Ishikawa (cell line): ENCODE results near the gene NR1D2.

Source experiments
- CEBPB ChIP-seq: IDR thresholded peaks from 2 replicates; pipeline ENCODE4 v1.6.1; 2012
- CREB1 ChIP-seq: IDR thresholded peaks from 2 replicates; pipeline ENCODE4 v1.6.1; 2012; ENCODE audit warnings: low read depth
- EGR1 ChIP-seq: IDR thresholded peaks from 2 replicates; pipeline ENCODE4 v1.6.1; 2012
- EP300 ChIP-seq: IDR thresholded peaks from 2 replicates; pipeline ENCODE4 v1.6.1; 2012; ENCODE audit warnings: borderline replicate concordance
- FOXM1 ChIP-seq: IDR thresholded peaks from 2 replicates; pipeline ENCODE4 v1.6.1; 2012; ENCODE audit warnings: low read depth, borderline replicate concordance
- NFIC ChIP-seq: IDR thresholded peaks from 2 replicates; pipeline ENCODE4 v1.6.1; 2012
- RAD21 ChIP-seq: IDR thresholded peaks from 2 replicates; pipeline ENCODE4 v1.6.1; 2012; ENCODE audit warnings: low read depth
- TAF1 ChIP-seq: IDR thresholded peaks from 2 replicates; pipeline ENCODE4 v1.6.1; 2012; ENCODE audit warnings: low read depth, mild to moderate bottlenecking
- TCF12 ChIP-seq: IDR thresholded peaks from 2 replicates; pipeline ENCODE4 v1.6.1; 2012; ENCODE audit warnings: low read depth
- TEAD4 ChIP-seq: IDR thresholded peaks from 2 replicates; pipeline ENCODE4 v1.6.1; 2012
- USF1 ChIP-seq: IDR thresholded peaks from 2 replicates; pipeline ENCODE4 v1.6.1; 2012
- YY1 ChIP-seq: IDR thresholded peaks from 2 replicates; pipeline ENCODE4 v1.6.1; 2012; ENCODE audit warnings: low read depth
- ZBTB7A ChIP-seq: IDR thresholded peaks from 2 replicates; pipeline ENCODE4 v1.6.1; 2012; ENCODE audit warnings: low read depth
- TF ChIP-seq, protein P1 (sequence below): IDR thresholded peaks from 2 replicates; pipeline ENCODE4 v1.6.1; 2012
- TF ChIP-seq, protein P2 (sequence below): IDR thresholded peaks from 2 replicates; pipeline ENCODE4 v1.6.1; 2012; ENCODE audit warnings: low read depth, mild to moderate bottlenecking

The NR1D2 gene

GRCh38 chr3:23981136-23981535 lies 36.0 kb downstream of the NR1D2 start:
- TF ChIP-seq YY1 = no peak
- no peak for TF ChIP-seq USF1
- no peak for TF ChIP-seq CEBPB
- TF ChIP-seq TEAD4 = no peak
- TF ChIP-seq FOXM1 = no peak
- TF ChIP-seq NFIC = no peak

DNA sequence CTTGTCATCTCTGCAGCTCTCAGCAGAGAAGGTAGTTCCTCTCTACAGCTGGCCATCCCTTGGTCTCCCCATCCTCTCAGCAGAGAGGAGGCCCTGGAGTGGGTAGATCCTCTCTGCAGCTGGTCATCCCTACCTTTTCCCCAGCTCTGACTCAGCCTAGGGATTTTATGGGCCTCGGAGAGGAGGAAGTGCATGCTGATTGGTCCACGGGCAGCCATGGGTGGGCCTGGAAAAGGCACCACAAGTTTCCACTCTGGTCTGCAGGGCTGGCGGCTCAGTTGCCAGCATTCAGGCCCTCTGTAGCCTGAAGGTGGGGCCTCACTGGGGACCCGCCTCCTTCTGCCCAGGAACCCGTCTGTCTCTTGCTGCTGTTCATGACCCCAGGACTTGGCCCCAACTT lies 36.9 kb downstream of the NR1D2 start:
- TF ChIP-seq TAF1 (no peak), FOXM1 (no peak), CEBPB (no peak), CREB1 (no peak), NFIC (no peak), USF1 (no peak), RAD21 (no peak)
- TF ChIP-seq, protein P1, sequence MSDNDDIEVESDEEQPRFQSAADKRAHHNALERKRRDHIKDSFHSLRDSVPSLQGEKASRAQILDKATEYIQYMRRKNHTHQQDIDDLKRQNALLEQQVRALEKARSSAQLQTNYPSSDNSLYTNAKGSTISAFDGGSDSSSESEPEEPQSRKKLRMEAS = no peak

GRCh38 chr3:23984934-23985333 lies 39.8 kb downstream of the NR1D2 start:
- TF ChIP-seq TEAD4 (no peak), YY1 (no peak), TCF12 (no peak), FOXM1 (no peak), EP300 (no peak), CREB1 (no peak), USF1 (no peak), ZBTB7A (no peak), TAF1 (no peak), CEBPB (no peak)
- TF ChIP-seq, protein P1 = no peak
- TF ChIP-seq, protein P2, sequence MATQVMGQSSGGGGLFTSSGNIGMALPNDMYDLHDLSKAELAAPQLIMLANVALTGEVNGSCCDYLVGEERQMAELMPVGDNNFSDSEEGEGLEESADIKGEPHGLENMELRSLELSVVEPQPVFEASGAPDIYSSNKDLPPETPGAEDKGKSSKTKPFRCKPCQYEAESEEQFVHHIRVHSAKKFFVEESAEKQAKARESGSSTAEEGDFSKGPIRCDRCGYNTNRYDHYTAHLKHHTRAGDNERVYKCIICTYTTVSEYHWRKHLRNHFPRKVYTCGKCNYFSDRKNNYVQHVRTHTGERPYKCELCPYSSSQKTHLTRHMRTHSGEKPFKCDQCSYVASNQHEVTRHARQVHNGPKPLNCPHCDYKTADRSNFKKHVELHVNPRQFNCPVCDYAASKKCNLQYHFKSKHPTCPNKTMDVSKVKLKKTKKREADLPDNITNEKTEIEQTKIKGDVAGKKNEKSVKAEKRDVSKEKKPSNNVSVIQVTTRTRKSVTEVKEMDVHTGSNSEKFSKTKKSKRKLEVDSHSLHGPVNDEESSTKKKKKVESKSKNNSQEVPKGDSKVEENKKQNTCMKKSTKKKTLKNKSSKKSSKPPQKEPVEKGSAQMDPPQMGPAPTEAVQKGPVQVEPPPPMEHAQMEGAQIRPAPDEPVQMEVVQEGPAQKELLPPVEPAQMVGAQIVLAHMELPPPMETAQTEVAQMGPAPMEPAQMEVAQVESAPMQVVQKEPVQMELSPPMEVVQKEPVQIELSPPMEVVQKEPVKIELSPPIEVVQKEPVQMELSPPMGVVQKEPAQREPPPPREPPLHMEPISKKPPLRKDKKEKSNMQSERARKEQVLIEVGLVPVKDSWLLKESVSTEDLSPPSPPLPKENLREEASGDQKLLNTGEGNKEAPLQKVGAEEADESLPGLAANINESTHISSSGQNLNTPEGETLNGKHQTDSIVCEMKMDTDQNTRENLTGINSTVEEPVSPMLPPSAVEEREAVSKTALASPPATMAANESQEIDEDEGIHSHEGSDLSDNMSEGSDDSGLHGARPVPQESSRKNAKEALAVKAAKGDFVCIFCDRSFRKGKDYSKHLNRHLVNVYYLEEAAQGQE = no peak

GRCh38 chr3:23985747-23986544 lies 40.9 kb downstream of the NR1D2 start:
- TF ChIP-seq NFIC (no peak), TAF1 (no peak), FOXM1 (no peak), CREB1 (no peak), USF1 (no peak), TEAD4 (no peak), ZBTB7A (no peak), EGR1 (no peak), YY1 (no peak), EP300 (no peak), RAD21 (no peak), TCF12 (no peak), CEBPB (no peak)
- TF ChIP-seq, protein P1 = no peak
- TF ChIP-seq, protein P2 = no peak

DNA sequence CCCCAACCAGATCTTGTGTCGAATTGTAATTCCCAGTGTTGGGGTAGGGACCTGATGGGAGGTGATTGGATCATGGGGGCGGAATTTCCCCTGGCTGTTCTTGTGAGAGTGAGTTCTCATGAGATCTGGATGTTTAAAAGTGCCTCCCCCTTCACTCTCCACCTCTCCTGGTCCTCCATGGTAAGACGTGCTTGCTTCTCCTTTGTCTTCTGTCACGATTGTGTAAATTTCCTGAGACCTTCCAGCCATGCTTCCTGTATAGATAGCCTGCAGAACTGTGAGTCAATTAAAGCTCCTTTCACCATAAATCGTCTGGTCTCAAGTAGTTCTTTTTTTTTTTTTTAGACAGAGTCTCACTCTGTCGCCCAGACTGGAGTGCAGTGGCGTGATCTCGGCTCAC lies 42.3 kb downstream of the NR1D2 start:
- no peak for TF ChIP-seq CREB1
- TF ChIP-seq ZBTB7A = no peak
- TF ChIP-seq EP300 = no peak
- TF ChIP-seq EGR1 = no peak
- TF ChIP-seq, protein P1 = no peak
- no peak for TF ChIP-seq NFIC
- TF ChIP-seq USF1 = no peak
- no peak for TF ChIP-seq CEBPB
- no peak for TF ChIP-seq TCF12
- TF ChIP-seq, protein P2 = no peak
- no peak for TF ChIP-seq TAF1
- TF ChIP-seq FOXM1 = no peak
